Vagina (tissue), 2 donors: ENCODE measurements around the gene RAP1GDS1.

Experiments used
- CTCF ChIP-seq, 3 experiments: fragments of 450-650 bp in 2 of 3; fragments of 200-600 bp in 1 of 3; sonication (generic) in 1 of 3; IDR thresholded peaks; one replicate each; pipeline ENCODE4 v1.5.1; 2017 to 2019; ENCODE audit warnings: antibody characterized with exemption in 3 of 3, mild to moderate bottlenecking in 2 of 3, moderate library complexity in 2 of 3
- POLR2AphosphoS5 ChIP-seq, 2 donors: sonication (generic); formaldehyde crosslinking; IDR thresholded peaks; one replicate each; pipeline ENCODE4 v1.9.0; 2017; ENCODE audit warnings: antibody characterized with exemption in 2 of 2, mild to moderate bottlenecking in 2 of 2, low read depth in 1 of 2; ENCODE audit not compliant: insufficient read depth in 1 of 2

GRCh38 chr4:98433691-98434090 lies 172.5 kb downstream of the RAP1GDS1 start:
- no peak for TF ChIP-seq CTCF (IDR thresholded peaks at IDR 0.05)
- TF ChIP-seq POLR2AphosphoS5 (IDR thresholded peaks at IDR 0.05; ENCODE audit: insufficient read depth in 1 of 2, low read depth in 1 of 2): no peak
